Stimulated activated naive CD4-positive, alpha-beta T cell (primary cell): ENCODE results near the gene PTPRE.

ENCODE experiments used
- DNase-seq, 6 experiments: peaks; one replicate each; lab custom pipeline; 2025; lab: John Stamatoyannopoulos, UW

Gene PTPRE

DNA sequence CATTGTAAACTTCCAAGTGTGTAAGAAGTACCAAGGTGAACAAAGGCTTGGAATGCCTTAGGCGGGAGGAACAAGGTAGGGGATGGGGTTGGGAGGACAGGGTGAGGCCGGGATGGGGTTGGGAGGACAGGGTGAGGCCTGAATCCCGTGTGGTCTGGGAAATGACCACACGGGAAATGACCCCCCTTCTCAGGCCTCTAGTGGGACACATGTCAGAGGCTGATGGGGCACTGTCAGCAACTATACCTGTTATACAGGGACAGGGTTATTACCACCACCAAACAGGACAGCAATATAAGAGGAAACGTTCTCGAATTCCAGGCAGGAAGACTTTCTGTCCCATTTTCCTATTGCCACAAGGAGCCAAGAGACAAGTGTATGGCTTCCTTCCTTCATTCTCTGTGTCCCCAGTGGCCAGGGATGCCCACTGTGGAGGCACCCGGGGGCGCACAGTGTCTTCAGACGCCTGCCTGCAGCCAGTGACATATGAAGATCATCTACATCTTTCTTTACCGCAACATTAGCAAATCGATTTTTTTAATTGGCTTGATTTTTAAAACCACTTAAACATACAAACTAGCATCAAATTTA lies 218.0 kb downstream of the PTPRE start:
- DNase-seq = peak in 1 of 6 experiments; percentile 33

- peak in 2 of 6 experiments; percentile 6 to 33 for DNase-seq
Observed at GRCh38 chr10:128125416-128125943, 218.6 kb downstream of the PTPRE start.

DNA sequence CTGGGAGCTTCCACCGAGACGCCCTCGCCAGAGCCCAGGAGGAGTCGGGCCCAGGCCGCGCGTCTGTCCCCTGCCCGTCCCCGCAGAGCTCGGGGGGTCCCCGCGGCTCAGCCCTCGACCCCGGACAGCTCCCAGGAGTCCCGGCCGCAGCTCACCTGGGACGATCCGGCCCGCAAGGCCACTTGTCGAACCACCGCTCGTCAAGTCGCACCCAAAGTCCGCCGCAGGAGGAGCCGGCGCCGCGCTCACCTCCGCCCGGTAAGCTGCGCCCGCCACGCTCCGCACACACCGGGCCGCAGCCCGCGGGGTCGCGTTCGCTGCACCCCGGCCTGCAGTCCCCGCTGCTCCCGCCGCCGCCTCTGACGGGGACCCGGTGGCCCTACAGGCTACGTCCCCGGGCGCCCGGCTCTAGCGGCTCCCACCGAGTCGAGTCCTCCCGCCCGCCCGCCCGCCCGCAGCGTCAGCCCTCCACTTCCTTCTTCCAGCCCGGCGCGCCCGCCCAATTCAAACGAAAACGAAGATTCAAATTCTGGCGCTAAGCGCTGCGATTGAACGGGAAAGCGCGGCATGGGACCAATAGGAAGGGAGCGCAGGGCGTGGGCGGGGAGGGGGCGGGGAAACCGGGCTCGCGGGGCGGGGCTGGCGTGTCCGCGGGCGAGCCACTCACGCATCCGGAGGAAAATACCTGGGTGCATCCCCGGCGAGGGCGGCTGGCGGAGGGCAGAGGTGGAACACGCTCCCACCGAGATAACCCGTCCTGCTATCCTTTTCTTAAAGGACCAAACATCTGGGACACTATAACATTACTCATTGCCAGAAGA lies 219.3 kb downstream of the PTPRE start, which contains the start of gene MKI67:
Gene MKI67 (minus strand): TSS at position 480 of the 821 bp plus-strand sequence. CDS start 756 bp downstream, outside the sequence.
- DNase-seq = peak; percentile 85 to 91 (median 86)

DNA sequence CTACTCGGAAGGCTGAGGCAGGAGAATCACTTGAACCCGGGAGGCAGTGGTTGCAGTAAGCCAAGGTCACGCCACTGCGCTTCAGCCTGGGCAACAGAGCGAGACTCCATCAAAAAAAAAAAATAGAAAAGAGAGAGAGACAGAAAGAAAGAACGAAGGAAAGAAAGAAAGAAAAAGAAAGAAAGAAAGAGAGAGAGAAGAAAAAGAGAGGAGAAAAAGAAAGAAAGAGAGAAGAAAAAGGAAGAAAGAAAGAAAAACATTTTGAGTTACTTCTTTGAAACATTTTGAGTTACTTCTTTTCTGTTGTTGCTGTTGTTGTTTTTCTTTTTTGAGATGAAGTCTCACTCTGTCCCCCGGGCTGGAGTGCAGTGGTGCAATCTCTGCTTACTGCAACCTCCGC lies 221.7 kb downstream of the PTPRE start:
- DNase-seq = no peak

GRCh38 chr10:128130051-128130450 lies 223.1 kb downstream of the PTPRE start:
- no peak for DNase-seq
